Lower leg skin (tissue), 3 donors: Measurements from ENCODE around the gene CAND1.

Experiments
- POLR2A ChIP-seq, 2 donors: fragments of 450-650 bp; IDR thresholded peaks; one replicate each; pipeline ENCODE4 v1.6.1; 2016 to 2017; ENCODE audit warnings: antibody characterized with exemption in 2 of 2, mild to moderate bottlenecking in 1 of 2, moderate library complexity in 1 of 2
- TF ChIP-seq, protein P1 (sequence below), 3 donors: fragments of 450-650 bp; IDR thresholded peaks; one replicate each; pipeline ENCODE4 v1.5.1; 2016; ENCODE audit warnings: antibody characterized with exemption in 3 of 3, mild to moderate bottlenecking in 3 of 3, moderate library complexity in 2 of 3

DNA sequence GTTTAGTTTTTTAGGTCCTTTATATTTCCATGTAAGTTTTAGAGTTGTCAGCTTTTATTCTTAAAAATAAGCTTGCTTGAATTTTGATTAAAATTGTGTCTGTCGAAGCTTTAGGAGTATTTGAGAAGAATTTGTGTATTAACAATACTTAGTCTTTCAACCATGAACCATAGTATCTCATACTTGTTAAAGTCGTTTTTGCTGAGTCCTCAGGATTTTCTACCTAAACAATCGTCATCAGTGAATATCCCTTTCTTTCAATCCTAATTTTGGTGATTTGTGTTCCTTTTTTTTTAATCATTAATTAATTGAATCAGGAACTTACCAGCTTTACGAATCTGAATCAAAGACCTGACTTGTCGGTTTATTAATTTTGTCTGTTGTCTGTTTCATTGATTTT lies 18.2 kb downstream of the CAND1 start:
- TF ChIP-seq, protein P1, sequence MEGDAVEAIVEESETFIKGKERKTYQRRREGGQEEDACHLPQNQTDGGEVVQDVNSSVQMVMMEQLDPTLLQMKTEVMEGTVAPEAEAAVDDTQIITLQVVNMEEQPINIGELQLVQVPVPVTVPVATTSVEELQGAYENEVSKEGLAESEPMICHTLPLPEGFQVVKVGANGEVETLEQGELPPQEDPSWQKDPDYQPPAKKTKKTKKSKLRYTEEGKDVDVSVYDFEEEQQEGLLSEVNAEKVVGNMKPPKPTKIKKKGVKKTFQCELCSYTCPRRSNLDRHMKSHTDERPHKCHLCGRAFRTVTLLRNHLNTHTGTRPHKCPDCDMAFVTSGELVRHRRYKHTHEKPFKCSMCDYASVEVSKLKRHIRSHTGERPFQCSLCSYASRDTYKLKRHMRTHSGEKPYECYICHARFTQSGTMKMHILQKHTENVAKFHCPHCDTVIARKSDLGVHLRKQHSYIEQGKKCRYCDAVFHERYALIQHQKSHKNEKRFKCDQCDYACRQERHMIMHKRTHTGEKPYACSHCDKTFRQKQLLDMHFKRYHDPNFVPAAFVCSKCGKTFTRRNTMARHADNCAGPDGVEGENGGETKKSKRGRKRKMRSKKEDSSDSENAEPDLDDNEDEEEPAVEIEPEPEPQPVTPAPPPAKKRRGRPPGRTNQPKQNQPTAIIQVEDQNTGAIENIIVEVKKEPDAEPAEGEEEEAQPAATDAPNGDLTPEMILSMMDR (IDR thresholded peaks at IDR 0.05): no peak
- TF ChIP-seq POLR2A (IDR thresholded peaks at IDR 0.05): no peak
